ENCODE measurements around the gene CYP3A7. TPM values are rescaled to one million over a fixed set of nuclear protein-coding genes. Genes with fewer than 3 reads are reported as not detected.

Gene CYP3A7
- total and polyA plus RNA-seq, 2 donors (not counting 1 experiment from before 2014, with no cell fraction given) = not detected

- H3K27ac Mint-ChIP-seq = no peak overlapping the region
- H3K4me1 Mint-ChIP-seq = peaks cover 4% of the 10 kb centered on the region
- WGBS (ENCODE audit: insufficient coverage) = 90% methylated on average over 2 of the region's 4 CpGs
- Histone ChIP-seq H3K79me2 (ENCODE audit: control insufficient read depth, insufficient read depth, low read length) (no peaks in the 10 kb centered on the region), H4K20me1 (ENCODE audit: control insufficient read depth, insufficient read depth, low read length, poor library complexity, severe bottlenecking) (no peaks in the 10 kb centered on the region), H3K4me3 (ENCODE audit: control extremely low read depth in 1 of 5, extremely low read depth in 1 of 5, insufficient read depth in 1 of 5, low read depth in 2 of 5, low read length in 4 of 5) (no peak overlapping the region), H3K4me1 (ENCODE audit: control insufficient read depth in 2 of 2, insufficient read depth in 2 of 2, low read length in 2 of 2) (no peaks in the 10 kb centered on the region), H3K9ac (ENCODE audit: low read length) (no peak overlapping the region), H3K36me3 (replicated peaks in 1 of 2; ENCODE audit: control extremely low read depth in 1 of 2, control insufficient read depth in 1 of 2, extremely low read depth in 1 of 2, insufficient read depth in 2 of 2, low read length in 1 of 2) (no peaks in the 10 kb centered on the region), H3K4me2 (replicated peaks; ENCODE audit: low read depth, low read length, poor library complexity, severe bottlenecking) (no peak overlapping the region), H3K9me3 (ENCODE audit: control extremely low read depth in 1 of 3, control insufficient read depth in 2 of 3, insufficient read depth in 1 of 3, low read length in 2 of 3) (peaks cover 0 to 4% (median under 1%) of the 10 kb centered on the region in 3 donors), H3K27ac (ENCODE audit: low read length in 2 of 2) (no peak overlapping the region), H3K27me3 (replicated peaks in 1 of 4; ENCODE audit: control extremely low read depth in 1 of 4, control insufficient read depth in 3 of 4, insufficient read depth in 4 of 4, low read length in 3 of 4) (no peaks in the 10 kb centered on the region), H2AFZ (ENCODE audit: insufficient read depth, low read depth, low read length, poor library complexity, severe bottlenecking) (no peak overlapping the region)
- ChIA-PET CTCF (no interaction called here), POLR2A (no interaction called here)
- H3K9me3 Mint-ChIP-seq (ENCODE audit: insufficient read depth) = no peaks in the 10 kb centered on the region
- ATAC-seq (ENCODE audit: low read depth) = no peak
- TF ChIP-seq CTCF (IDR thresholded peaks at IDR 0.05) (no peak), EZH2 (IDR thresholded peaks at IDR 0.05; ENCODE audit: borderline replicate concordance, insufficient read depth, low read depth, low read length, poor library complexity, severe bottlenecking) (no peak)
- intact Hi-C loops (cut with micrococcal nuclease) = no loop called here
- H3K4me3 Mint-ChIP-seq = no peak overlapping the region
- no peak for DNase-seq
- peaks cover 13% of the 10 kb centered on the region for H3K27me3 Mint-ChIP-seq
Measured at GRCh38 chr7:99677013-99677647, 57.9 kb downstream of the CYP3A7 start.

GRCh38 chr7:99674995-99675742 lies 59.8 kb downstream of the CYP3A7 start:
- Histone ChIP-seq H3K9me3 (ENCODE audit: control extremely low read depth in 1 of 3, control insufficient read depth in 2 of 3, insufficient read depth in 1 of 3, low read length in 2 of 3) (no peaks in the 10 kb centered on the region), H2AFZ (ENCODE audit: insufficient read depth, low read depth, low read length, poor library complexity, severe bottlenecking) (no peak overlapping the region), H3K27ac (ENCODE audit: low read length in 2 of 2) (no peak overlapping the region), H4K20me1 (ENCODE audit: control insufficient read depth, insufficient read depth, low read length, poor library complexity, severe bottlenecking) (no peaks in the 10 kb centered on the region), H3K9ac (ENCODE audit: low read length) (no peak overlapping the region), H3K27me3 (replicated peaks in 1 of 4; ENCODE audit: control extremely low read depth in 1 of 4, control insufficient read depth in 3 of 4, insufficient read depth in 4 of 4, low read length in 3 of 4) (no peaks in the 10 kb centered on the region), H3K79me2 (ENCODE audit: control insufficient read depth, insufficient read depth, low read length) (no peaks in the 10 kb centered on the region), H3K4me1 (ENCODE audit: control insufficient read depth in 2 of 2, insufficient read depth in 2 of 2, low read length in 2 of 2) (no peaks in the 10 kb centered on the region), H3K36me3 (replicated peaks in 1 of 2; ENCODE audit: control extremely low read depth in 1 of 2, control insufficient read depth in 1 of 2, extremely low read depth in 1 of 2, insufficient read depth in 2 of 2, low read length in 1 of 2) (no peaks in the 10 kb centered on the region), H3K4me3 (ENCODE audit: control extremely low read depth in 1 of 5, extremely low read depth in 1 of 5, insufficient read depth in 1 of 5, low read depth in 2 of 5, low read length in 4 of 5) (no peak overlapping the region), H3K4me2 (replicated peaks; ENCODE audit: low read depth, low read length, poor library complexity, severe bottlenecking) (no peak overlapping the region)
- no peak for DNase-seq
- CTCF ChIA-PET = no interaction called here
- Mint-ChIP-seq H3K27me3 (peaks cover 7% of the 10 kb centered on the region), H3K27ac (no peak overlapping the region), H3K9me3 (ENCODE audit: insufficient read depth) (no peaks in the 10 kb centered on the region), H3K4me1 (peaks cover 4% of the 10 kb centered on the region), H3K4me3 (no peak overlapping the region)
- intact Hi-C loops (cut with micrococcal nuclease) = no loop called here
- 88% methylated on average over 1 of the region's 2 CpGs for WGBS (ENCODE audit: insufficient coverage)
- TF ChIP-seq EZH2 (IDR thresholded peaks at IDR 0.05; ENCODE audit: borderline replicate concordance, insufficient read depth, low read depth, low read length, poor library complexity, severe bottlenecking) = no peak
- no peak for TF ChIP-seq CTCF (IDR thresholded peaks at IDR 0.05)
- ATAC-seq (ENCODE audit: low read depth) = no peak
- POLR2A ChIA-PET = no interaction called here

Data from B cell (primary cell).